ENCODE results near the gene MAP1LC3B. TPM values are rescaled to one million over a fixed set of nuclear protein-coding genes. Genes with fewer than 3 reads are reported as not detected.

The MAP1LC3B gene
- polyA plus RNA-seq, 2 of the 4 experiments (the other 2 are of a cell fraction) = 52.3 to 94.1 TPM

DNA sequence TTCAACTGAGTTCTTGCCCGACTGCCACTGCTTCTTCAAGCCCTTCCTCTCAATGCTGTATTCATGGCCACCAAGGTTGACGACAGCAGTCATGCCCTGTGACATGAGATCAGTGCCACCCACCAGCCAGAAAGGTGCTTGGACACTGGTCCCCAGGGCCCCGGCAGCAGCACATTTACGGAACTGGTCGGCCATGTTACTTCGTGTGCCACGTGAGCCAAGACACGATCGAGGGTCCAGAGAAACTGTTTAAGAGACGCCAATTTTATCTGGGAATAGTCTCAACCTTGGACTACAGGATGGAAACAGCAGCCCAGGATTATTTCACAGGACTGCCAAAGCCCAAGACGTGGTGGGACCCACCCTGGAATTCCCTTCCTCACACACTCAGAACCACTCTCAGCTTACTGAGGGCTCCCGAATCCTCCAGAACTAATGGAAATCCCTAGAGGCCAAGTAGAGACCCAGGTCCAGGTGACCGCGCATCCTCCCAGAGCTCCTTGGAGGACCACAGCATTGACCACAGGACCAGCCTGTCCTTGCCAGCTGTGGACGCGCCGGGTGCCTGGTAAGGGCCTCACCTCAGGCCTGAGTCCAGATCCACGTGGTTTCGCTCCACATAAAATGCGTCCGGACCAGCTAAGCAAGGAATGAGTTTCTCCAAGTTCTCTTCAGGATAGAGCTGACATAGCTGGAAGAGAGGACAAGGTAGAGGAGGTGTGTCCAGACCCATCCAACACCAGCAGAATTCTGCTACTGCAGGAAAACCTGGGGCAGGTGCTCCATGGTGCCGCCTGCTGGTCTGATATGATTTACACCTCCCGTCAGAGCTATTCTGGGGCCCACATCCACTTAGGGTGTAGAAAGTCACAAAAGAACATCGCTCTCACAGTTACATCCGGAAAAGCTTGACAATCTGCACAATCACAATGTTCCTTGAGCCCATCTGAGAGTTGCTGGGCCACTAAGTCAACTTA is 28.2 kb downstream of the MAP1LC3B start:
- POLR2A ChIA-PET = no interaction called here
- no peak for FAIRE-seq

DNA sequence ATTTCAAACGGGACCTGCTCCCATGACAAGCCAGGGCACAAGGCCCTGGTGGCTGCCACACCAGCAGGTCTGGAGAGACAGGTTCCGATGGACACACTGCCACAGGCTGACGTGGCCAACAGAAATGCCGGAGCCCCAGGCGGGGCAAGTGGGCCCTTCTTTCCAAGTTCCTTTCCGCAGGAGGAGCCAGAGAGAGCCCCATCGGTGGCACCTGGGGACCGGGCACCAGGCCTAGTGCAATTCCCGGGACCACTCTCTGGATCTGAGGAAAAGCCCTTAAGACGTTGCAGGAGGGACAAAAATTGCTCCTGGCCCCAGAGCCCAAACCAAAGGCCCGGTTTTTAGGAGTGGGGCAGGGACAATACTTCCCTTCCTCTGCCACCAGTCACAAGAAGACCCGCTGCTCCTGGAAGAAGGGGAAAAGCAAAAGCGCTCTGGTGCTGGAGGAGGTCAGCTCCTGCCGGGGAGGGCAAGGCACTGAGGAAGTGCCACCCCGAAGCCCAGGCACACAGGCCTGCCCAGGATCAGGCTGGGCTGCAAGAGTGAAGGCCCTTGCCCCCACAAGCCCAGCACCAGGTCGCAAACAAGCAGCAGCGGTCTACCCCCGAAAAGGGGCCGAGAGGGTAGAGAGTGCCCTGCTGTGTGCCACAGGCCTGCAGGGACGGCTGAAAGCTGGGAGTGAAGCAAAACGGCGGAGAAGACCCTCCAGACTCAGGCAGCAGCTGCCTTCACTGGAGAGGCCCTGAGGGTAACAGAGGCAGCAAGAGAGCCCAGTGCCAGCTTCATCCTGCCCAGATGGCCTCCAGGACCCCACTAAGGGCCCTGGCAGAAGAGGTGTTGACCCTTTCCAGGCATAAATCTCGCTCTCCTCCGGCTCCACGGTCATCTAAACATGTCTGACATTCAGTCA is 29.1 kb downstream of the MAP1LC3B start:
- no peak for TF ChIP-seq KDM5A (IDR thresholded peaks at IDR 0.05)
- TF ChIP-seq, protein P1, sequence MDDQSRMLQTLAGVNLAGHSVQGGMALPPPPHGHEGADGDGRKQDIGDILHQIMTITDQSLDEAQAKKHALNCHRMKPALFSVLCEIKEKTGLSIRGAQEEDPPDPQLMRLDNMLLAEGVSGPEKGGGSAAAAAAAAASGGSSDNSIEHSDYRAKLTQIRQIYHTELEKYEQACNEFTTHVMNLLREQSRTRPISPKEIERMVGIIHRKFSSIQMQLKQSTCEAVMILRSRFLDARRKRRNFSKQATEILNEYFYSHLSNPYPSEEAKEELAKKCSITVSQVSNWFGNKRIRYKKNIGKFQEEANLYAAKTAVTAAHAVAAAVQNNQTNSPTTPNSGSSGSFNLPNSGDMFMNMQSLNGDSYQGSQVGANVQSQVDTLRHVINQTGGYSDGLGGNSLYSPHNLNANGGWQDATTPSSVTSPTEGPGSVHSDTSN (IDR thresholded peaks at IDR 0.05) = no peak
- TF ChIP-seq, protein P2, sequence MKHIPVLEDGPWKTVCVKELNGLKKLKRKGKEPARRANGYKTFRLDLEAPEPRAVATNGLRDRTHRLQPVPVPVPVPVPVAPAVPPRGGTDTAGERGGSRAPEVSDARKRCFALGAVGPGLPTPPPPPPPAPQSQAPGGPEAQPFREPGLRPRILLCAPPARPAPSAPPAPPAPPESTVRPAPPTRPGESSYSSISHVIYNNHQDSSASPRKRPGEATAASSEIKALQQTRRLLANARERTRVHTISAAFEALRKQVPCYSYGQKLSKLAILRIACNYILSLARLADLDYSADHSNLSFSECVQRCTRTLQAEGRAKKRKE (CRISPR knock-in tag; IDR thresholded peaks at IDR 0.05; ENCODE audit: low read depth) = no peak
- no peak for TF ChIP-seq MYC (IDR thresholded peaks at IDR 0.05; ENCODE audit: borderline replicate concordance, low read length)
- no peak for TF ChIP-seq HOXB5 (CRISPR knock-in tag; IDR thresholded peaks at IDR 0.05)
- TF ChIP-seq, protein P3, sequence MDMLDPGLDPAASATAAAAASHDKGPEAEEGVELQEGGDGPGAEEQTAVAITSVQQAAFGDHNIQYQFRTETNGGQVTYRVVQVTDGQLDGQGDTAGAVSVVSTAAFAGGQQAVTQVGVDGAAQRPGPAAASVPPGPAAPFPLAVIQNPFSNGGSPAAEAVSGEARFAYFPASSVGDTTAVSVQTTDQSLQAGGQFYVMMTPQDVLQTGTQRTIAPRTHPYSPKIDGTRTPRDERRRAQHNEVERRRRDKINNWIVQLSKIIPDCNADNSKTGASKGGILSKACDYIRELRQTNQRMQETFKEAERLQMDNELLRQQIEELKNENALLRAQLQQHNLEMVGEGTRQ (IDR thresholded peaks at IDR 0.05) = no peak
- TF ChIP-seq TFCP2L1 (CRISPR knock-in tag; IDR thresholded peaks at IDR 0.05) = no peak
- TF ChIP-seq SREBF2 (IDR thresholded peaks at IDR 0.05) = no peak
- no peak for TF ChIP-seq HOXA7 (CRISPR knock-in tag; IDR thresholded peaks at IDR 0.05)
- TF ChIP-seq HEYL (CRISPR knock-in tag; IDR thresholded peaks at IDR 0.05) = no peak
- TF ChIP-seq ZNF302 (CRISPR knock-in tag; IDR thresholded peaks at IDR 0.05) = no peak
- no peak for TF ChIP-seq RFX5 (IDR thresholded peaks at IDR 0.05)
- TF ChIP-seq, protein P4, sequence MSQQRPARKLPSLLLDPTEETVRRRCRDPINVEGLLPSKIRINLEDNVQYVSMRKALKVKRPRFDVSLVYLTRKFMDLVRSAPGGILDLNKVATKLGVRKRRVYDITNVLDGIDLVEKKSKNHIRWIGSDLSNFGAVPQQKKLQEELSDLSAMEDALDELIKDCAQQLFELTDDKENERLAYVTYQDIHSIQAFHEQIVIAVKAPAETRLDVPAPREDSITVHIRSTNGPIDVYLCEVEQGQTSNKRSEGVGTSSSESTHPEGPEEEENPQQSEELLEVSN (IDR thresholded peaks at IDR 0.05; ENCODE audit: borderline replicate concordance, low read depth) = no peak
- no peak for TF ChIP-seq ZC3H11A (IDR thresholded peaks at IDR 0.05)
- TF ChIP-seq CHD4 (IDR thresholded peaks at IDR 0.05; ENCODE audit: borderline replicate concordance) = no peak
- no peak for TF ChIP-seq GATA3 (IDR thresholded peaks at IDR 0.05; ENCODE audit: borderline replicate concordance)
- TF ChIP-seq EHMT2 (IDR thresholded peaks at IDR 0.05; ENCODE audit: low read depth) = no peak
- H3K4me2 ChIP-seq = no peak overlapping the region
- H3K9me3 ChIP-seq = 0 out of 3 replicates have a peak, but pooled peaks cover 4% of the 10 kb centered on the region
- DNase-seq (ENCODE audit: low read depth in 1 of 2, low spot score in 1 of 2) = no peak
- H3K27ac ChIP-seq = no peak overlapping the region
- no peak for ATAC-seq
- ChIA-PET CTCF (interaction anchor here (1.3 to 11.2 kb wide), 2 partner anchors 150 to 215 kb away, joined by 6 to 153 read pairs; no protein-coding TSS in a partner anchor), POLR2A (no interaction called here)
- FAIRE-seq = no peak
- 94% methylated on average over 18 of the region's 25 CpGs for WGBS (ENCODE audit: missing lambda C conversion rate)
- no peaks in the 10 kb centered on the region for H3K4me1 ChIP-seq
- H3K4me3 ChIP-seq = no peak overlapping the region

More for the DNA sequence above, 28.2 kb downstream of the MAP1LC3B start:
- 93% methylated on average over 25 of the region's 25 CpGs for WGBS (ENCODE audit: missing lambda C conversion rate)
- H3K9me3 ChIP-seq = 0 out of 3 replicates have a peak, but pooled peaks cover 4% of the 10 kb centered on the region
- no peak overlapping the region for H3K4me2 ChIP-seq
- no peak overlapping the region for H3K4me3 ChIP-seq
- TF ChIP-seq RNF2 (IDR thresholded peaks at IDR 0.05; ENCODE audit: borderline replicate concordance, low read depth) (no peak), CEBPB (IDR thresholded peaks at IDR 0.05) (no peak), RCOR1 (IDR thresholded peaks at IDR 0.05; ENCODE audit: low read depth, low read length) (no peak), CBX8 (IDR thresholded peaks at IDR 0.05) (no peak), KDM5A (IDR thresholded peaks at IDR 0.05) (no peak)
- TF ChIP-seq, protein P5, sequence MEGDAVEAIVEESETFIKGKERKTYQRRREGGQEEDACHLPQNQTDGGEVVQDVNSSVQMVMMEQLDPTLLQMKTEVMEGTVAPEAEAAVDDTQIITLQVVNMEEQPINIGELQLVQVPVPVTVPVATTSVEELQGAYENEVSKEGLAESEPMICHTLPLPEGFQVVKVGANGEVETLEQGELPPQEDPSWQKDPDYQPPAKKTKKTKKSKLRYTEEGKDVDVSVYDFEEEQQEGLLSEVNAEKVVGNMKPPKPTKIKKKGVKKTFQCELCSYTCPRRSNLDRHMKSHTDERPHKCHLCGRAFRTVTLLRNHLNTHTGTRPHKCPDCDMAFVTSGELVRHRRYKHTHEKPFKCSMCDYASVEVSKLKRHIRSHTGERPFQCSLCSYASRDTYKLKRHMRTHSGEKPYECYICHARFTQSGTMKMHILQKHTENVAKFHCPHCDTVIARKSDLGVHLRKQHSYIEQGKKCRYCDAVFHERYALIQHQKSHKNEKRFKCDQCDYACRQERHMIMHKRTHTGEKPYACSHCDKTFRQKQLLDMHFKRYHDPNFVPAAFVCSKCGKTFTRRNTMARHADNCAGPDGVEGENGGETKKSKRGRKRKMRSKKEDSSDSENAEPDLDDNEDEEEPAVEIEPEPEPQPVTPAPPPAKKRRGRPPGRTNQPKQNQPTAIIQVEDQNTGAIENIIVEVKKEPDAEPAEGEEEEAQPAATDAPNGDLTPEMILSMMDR (IDR thresholded peaks at IDR 0.05) = peak; percentile 17; the same call in 1 of the 3 replicates
- H3K4me1 ChIP-seq = no peaks in the 10 kb centered on the region
- DNase-seq (ENCODE audit: low read depth in 1 of 2, low spot score in 1 of 2) = no peak
- CTCF ChIA-PET = interaction anchor here (1.3 to 11.2 kb wide), 2 partner anchors 151 to 216 kb away, joined by 6 to 153 read pairs; no protein-coding TSS in a partner anchor
- H3K27ac ChIP-seq = no peak overlapping the region
- no peak for ATAC-seq

Measured in A549 (cell line).